Sigmoid colon (tissue), 4 donors: ENCODE data around the gene RIT2.

Source experiments
- CTCF ChIP-seq, 4 experiments: fragments of 450-650 bp in 3 of 4; fragments of 200-600 bp in 1 of 4; IDR thresholded peaks; one replicate each; pipeline ENCODE4 v1.5.1; 2016 to 2019; ENCODE audit warnings: antibody characterized with exemption in 4 of 4, mild to moderate bottlenecking in 3 of 4, moderate library complexity in 2 of 4
- EP300 ChIP-seq, 4 donors: sonication (generic); formaldehyde crosslinking; IDR thresholded peaks; one replicate each; pipeline ENCODE4 v1.6.1; 2017; ENCODE audit warnings: antibody characterized with exemption in 4 of 4
- POLR2A ChIP-seq, 2 donors: fragments of 450-650 bp; IDR thresholded peaks; one replicate each; pipeline ENCODE4 v1.6.1; 2016; ENCODE audit warnings: antibody characterized with exemption in 2 of 2, mild to moderate bottlenecking in 2 of 2, moderate library complexity in 2 of 2
- POLR2AphosphoS5 ChIP-seq, 4 donors: sonication (generic); formaldehyde crosslinking; IDR thresholded peaks; one replicate each; pipeline ENCODE4 v1.6.1; 2017; ENCODE audit warnings: antibody characterized with exemption in 4 of 4

- TF ChIP-seq CTCF (IDR thresholded peaks at IDR 0.05), result no peak
- no peak for TF ChIP-seq POLR2A (IDR thresholded peaks at IDR 0.05)
- no peak for TF ChIP-seq POLR2AphosphoS5 (IDR thresholded peaks at IDR 0.05)
- TF ChIP-seq EP300 (IDR thresholded peaks at IDR 0.05), result no peak
These were observed 200.2 kb downstream of the RIT2 start for GRCh38 chr18:42915299-42915698.
